HG02840 (cell line): ENCODE results near the gene CSTB.

ENCODE experiments used
- ATAC-seq: cut with Tn5 transposase; IDR thresholded peaks from one replicate; pipeline ENCODE4 v1.9.1; 2021; ENCODE audit warnings: mild to moderate bottlenecking, moderate library complexity, moderate number of reproducible peaks; ENCODE audit not compliant: unreplicated experiment, low FRiP score

Gene CSTB

GRCh38 chr21:43770066-43770655, 5.9 kb downstream of the CSTB start:
- no peak for ATAC-seq

- ATAC-seq = no peak
Measured at GRCh38 chr21:43769325-43769958, 6.7 kb downstream of the CSTB start.

GRCh38 chr21:43768868-43769167, 7.3 kb downstream of the CSTB start:
- no peak for ATAC-seq

- ATAC-seq = no peak
Measured at GRCh38 chr21:43767984-43768867, 7.9 kb downstream of the CSTB start.

- no peak for ATAC-seq
Measured at GRCh38 chr21:43767498-43767983, 8.6 kb downstream of the CSTB start.

GRCh38 chr21:43766734-43767497, 9.2 kb downstream of the CSTB start:
- ATAC-seq = no peak

- ATAC-seq = no peak
Measured at GRCh38 chr21:43764576-43765495, 11.3 kb downstream of the CSTB start.

GRCh38 chr21:43763901-43764523, 12.1 kb downstream of the CSTB start:
- ATAC-seq = no peak

- ATAC-seq = no peak
Measured at GRCh38 chr21:43762303-43763128, 13.6 kb downstream of the CSTB start.

GRCh38 chr21:43761886-43762285, 14.2 kb downstream of the CSTB start:
- no peak for ATAC-seq

GRCh38 chr21:43760391-43760958, 15.6 kb downstream of the CSTB start:
- ATAC-seq = no peak

GRCh38 chr21:43759651-43760050, 16.5 kb downstream of the CSTB start:
- no peak for ATAC-seq

- ATAC-seq = no peak
Measured at GRCh38 chr21:43758811-43759210, 17.3 kb downstream of the CSTB start.

GRCh38 chr21:43758111-43758641, 17.9 kb downstream of the CSTB start:
- no peak for ATAC-seq

GRCh38 chr21:43757601-43758000, 18.5 kb downstream of the CSTB start:
- no peak for ATAC-seq

GRCh38 chr21:43755820-43756594, 20.1 kb downstream of the CSTB start:
- ATAC-seq = no peak
